GM21367 (cell line): Measurements from ENCODE around the gene SYNJ2.

Source experiments
- ATAC-seq: cut with Tn5 transposase; IDR thresholded peaks from one replicate; pipeline ENCODE4 v1.9.1; 2021; ENCODE audit not compliant: unreplicated experiment

The SYNJ2 gene

DNA sequence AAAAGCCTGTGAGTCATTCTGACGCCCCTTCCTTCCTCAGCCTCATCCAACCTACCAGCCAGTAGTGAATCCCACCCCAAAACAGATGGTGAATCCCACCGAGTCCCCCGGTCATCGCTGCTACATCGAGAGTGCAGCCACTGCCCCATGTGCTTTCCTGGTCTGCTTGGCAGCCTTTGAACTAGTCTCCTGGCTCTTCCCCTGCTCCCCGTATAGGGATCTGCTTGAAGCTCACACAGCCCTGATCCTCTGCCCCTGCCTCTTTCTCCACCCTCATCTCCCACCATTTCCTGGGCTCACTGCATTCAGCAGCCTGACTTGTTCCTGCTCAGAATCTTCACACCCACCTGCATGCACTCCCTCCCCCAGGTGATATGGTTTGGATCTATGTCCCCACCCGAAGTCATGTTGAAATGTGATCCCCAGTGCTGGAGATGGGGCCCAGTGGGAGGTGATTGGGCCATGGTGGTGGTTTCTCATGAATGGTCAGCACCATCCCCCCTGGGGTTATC lies 14.6 kb downstream of the SYNJ2 start:
- no peak for ATAC-seq

DNA sequence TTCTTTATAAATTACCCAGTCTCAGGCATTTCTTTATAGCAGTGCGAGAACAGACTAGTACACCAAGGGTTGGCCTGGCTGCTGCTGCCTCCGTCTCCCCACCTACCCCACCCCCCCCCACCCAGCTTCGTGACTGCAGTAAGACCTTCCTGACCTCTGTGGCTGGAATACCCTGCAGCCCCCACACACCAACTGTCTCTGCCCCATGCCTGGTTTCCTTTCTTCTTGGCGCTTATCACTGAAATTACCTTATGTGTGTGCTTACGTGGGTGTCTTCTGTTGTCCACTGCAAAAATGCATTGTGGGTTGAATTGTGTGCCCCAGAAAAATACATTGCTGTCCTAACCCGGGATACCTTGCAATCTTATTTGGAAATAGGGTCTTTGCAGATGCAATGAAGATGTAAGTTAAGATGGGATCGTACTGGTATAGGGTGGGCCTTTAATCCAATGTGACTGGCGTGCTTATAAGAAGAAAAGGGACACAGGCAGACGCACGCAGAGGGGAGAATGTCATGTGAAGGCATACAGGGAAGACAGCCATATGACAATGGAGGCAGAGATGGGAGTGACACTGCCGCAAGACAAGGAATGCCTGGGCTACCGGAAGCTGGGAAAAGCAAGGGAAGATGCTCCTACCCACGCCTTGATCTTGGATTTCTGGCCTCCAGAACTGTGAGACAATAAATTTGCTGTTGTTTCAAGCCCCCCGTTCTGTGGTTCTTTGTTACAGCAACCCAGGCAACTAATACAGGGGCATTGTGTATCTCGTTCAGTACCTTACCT lies 15.4 kb downstream of the SYNJ2 start:
- no peak for ATAC-seq

DNA sequence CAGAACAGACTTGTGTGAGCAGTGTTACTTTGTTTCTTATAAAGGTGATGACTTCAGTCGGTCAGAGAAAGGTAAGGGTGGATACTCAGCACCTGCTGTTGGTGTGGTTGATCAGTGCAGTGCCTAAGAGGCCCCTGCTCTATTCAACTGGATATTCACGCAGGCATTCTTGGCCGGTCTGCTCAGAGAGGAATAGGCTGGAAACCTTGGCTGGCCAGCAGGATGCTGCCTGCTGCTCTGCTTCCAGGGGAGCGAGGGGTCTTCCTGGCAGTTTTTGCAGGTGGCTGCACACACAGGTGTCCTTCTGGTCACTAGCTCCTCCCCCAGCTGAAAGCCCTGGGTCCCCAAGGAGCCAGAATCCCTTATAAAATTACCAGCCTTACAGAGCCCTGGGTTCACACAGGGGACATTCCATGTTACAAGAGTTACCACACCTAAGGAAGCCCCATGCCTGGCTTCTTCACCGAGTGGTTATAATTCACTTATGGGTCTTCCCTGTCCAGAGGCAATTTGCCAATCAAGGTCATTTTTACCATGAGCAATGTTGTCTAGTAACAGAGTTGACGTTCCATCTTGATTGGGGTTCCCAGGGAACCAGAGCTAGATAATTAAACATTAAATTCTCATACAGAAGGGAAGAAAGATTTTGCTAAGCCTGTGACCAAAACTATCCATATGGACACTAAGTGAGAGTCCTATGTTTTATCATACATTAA lies 16.4 kb downstream of the SYNJ2 start:
- no peak for ATAC-seq

DNA sequence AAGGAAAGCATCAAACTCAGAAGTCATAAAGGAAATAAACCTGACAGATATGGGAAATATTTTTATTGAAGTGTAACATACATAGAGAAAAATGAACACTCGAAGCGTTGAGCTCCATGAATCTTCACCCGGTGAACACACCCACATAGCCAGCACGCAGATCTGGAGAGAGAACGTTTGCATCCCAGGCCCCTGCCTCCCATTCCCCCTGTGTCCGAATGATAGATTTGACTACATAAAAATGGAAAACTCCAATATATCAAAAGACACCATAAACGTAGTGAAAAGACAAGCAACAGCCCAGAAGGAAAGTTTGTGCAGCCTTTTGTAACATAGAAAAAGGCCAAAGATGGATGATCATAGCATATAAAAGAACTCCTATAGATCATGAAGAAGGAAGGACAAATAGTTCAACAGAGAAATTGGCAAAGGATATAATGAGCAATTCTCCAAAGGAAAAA lies 17.1 kb downstream of the SYNJ2 start:
- ATAC-seq, result no peak

DNA sequence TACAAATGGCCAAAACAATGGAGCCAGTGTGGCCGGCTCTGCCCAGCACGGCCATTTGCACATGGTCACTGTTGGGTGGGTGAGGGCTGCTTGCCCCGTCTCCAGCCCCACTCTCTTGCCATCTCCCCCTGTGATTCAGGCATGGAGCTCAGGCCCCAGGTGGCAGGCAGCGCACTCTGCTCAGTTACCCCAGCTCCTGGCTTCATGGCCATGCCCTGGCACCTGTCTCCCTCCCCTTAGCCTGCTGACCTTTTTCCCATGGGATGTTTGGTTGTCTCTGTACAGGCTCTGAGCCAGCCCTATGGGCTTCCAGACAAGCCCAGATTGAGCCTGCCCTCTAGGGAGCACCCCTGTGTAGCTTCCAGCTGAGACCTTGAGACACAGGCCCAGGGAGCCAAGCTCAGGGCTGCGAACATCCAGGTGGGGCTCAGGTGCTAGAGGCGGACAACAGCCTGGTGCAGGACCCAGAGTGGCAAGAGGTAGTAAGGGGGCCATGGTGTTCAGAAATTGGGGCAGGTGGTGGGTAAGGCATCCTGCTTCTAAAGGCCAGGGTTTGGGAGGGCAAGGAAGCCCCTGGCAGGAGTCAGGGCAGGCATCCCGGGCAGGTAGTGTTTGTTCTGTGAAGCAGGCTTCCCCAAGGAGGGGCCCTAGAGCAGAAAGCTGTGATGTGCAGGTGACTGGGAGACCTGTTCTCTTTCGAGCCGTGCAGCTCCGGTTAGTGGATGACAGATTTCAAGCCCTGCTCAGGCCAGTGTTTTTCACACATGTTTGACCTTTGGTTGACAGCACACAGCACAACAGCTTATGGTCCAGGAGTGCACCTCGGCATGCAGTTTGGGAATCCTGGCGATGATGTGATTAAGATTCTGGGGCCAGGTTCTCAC lies 17.7 kb downstream of the SYNJ2 start:
- ATAC-seq, result no peak

DNA sequence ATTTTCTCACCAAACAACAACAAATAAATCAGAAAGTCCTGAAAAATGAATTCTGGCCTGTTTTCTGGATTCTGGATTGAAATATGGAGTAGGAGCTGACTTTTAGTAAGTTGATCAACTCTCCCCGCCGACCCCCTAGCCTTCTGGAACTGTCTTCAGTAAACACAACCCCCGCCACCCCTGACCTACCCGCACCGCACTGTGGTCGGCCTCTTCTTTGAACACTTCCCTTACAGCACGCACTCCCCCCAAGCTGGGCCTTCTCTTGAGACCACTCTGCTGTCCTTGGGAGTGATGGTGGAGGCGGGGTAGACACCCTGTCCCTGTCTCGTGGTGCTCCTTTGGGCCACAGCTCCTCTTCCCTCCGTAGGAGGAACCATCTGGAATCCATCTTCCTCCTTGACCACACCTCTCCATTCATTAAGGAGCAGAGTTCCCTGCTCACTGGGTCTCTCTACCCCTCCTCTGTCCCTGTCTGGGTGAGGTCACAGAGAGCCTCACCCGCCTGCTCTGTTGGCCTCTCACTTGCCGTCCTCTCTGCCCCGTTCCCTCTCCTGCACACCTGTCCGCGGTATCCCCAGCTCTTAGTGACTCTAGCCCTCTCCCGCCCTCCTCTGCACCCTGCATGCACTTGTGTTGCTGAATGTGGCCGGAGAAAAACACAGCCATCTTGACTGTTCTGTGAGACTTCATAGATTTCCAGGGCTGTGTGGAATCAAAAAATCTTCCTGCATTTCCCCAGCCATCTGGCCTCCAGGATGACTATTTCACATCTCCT lies 19.1 kb downstream of the SYNJ2 start:
- ATAC-seq, result no peak

DNA sequence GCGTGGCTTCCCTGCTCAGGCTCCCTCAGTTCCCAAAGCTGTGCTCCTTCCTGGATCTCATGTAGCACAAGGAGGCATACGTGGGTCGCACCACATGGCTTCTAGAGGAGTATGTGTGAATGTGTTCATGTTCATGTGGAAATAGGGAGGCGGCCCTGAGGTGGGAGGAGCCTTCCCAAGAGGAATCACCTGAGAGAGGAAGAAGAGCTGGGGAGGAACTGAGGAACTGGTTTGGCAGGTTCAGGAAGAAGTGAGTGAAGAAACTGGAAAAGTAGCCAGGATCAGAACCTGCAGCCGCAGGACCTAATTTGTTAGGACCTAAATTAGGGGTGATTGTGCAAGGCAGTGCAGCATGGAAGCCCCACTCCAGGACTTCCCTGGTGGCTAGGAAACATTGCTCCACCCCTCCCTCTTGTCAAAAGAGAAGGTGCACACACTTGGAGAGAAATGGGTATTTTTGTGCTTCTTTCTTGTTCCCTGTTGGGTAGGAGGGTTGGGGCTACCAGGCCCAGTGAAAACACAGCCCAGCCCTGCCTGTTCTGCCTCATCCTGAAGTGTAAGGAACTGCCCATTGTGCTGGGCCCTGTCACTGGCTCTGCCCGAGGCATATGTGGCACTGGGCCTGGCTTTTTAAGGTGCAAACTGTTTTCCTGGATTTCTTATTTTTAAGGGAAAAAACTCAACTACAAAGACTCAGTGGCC lies 20.7 kb downstream of the SYNJ2 start:
- no peak for ATAC-seq

DNA sequence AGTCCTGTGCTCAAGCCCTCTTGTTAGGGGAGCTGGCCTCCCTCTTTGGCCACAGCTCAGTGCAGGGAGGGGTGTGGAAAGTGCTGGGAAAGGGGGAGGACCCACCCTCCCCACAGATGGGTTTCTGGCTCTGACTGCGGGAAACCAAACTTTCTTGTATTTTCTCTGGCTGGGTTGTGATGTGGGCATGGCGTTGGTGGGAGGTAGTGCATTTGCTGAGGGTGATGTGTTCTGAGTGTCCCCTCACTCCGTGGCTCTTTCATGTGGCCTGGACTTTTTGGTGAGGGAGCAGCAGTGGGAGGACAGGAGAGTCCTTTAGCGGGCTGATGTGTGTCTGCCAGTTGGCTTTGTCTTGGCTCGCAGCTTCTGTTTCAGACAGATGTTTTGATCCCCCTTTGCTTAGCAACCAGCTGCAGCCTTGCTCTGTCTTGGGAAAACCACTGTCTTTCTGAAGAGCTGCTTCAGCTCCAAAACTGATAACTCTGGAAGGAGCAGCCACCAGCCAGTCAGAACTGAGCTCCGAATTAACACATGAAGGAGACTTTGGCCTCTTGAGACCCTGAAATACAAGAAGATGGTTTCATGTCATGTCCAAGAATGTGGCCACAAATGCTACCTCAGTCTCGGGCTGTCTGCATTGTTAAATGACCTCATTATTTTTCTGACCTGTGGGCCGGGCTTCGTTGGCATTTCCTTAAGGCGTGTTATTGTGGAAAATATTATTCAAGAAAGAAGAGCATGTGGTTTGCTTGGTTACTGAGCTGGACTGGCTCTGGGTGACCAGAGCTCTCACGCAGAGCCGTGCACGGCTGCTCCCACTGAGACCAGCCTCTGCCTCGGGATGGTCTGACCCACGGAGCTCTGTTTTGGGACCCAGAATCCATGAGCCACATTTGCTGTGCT lies 21.5 kb downstream of the SYNJ2 start:
- no peak for ATAC-seq

DNA sequence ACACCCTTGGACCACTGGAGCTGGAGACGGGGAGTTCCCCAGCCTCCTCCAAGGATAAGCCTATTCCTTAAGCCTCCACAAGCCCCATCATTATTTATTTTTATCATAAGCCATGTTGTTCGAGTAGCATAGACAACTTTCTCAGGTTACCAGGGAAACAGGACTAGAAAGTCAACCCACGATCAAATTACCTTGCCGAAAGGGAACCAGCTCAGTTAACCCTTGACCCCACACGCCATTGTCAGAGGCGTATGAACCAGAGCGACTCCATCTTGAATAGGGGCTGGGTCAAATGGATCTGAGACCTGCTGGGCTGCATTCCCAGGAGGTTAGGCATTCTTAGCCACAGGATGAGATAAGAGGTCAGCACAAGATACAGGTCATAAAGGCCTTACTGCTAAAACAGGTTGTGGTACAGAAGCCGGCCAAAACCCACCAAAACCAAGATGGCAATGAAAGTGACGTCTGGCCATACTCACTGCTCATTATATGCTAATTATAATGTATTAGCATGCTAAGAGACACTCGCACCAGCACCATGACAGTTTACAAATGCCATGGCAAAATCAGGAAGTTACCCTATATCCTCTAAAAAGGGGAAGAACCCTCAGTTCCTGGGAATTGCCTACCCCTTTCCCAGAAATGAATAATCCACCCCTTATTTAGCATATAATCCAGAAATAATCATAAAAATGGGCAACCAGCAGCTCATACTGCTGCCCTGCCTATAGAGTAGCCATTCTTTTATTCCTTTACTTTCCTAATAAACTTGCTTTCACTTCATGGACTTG lies 22.4 kb downstream of the SYNJ2 start:
- no peak for ATAC-seq

DNA sequence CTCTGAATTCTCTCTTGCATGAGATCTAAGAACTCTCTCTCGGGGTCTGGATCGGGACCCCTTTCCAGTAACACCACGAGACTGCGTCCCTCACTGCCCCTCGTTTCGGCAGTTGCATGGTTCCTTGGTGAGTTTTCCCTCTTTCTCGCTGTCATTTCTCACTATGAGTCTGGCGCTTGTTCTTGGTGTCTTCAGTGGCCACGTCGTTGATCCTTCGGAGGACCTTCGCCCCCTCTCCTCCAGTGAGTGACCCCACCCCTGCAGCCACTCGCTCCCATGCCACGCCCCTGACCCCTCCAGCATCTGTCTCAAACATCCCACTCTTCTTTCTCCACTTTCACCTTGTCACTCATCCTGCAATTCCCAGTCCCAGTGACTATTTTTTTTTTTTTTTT lies 23.0 kb downstream of the SYNJ2 start:
- ATAC-seq, result no peak

DNA sequence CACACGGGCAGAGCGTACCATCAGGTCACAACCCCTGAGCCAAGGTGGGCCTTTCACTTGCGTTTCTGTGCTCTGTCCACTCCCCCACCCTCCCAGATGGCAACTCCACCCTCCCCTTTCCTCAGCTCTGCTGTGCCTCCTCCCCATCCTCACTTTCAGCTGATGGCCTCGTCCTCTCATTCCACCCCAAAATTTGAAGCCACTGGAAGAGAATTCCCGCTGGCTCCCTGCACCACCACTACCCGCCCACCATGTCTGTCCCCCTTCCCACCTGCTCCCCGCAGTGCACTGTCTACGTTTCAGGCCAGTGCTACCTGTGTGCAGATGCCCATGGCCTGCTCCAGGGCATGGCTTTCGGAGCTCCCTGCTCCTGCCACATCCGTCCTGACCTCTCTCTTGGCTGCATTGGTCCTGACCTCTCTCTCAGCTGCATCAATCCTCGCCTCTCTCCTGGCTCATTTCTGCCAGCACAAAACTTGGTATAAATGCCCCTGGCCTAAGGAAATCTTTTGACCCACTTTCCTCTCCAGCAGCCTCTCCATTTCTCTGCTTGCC lies 24.0 kb downstream of the SYNJ2 start:
- no peak for ATAC-seq

DNA sequence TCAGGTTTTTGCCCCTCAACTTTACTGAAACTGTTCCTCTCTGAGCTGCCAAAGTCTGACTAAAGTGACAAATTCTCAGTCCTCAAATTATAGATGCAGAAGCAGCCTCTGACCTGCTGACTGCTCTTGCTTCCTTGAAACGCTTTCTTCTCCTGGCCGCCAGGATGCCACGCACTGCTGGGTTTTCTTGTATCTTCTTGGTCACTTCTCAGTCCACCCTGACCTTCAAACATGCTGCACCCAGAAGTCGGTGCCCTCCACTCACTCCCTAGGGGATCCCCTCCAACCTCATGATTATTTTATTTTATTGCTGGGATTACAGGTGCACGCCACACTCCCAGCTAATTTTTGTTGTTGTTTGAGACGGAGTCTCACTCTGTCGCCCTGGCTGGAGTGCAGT lies 24.7 kb downstream of the SYNJ2 start:
- no peak for ATAC-seq

DNA sequence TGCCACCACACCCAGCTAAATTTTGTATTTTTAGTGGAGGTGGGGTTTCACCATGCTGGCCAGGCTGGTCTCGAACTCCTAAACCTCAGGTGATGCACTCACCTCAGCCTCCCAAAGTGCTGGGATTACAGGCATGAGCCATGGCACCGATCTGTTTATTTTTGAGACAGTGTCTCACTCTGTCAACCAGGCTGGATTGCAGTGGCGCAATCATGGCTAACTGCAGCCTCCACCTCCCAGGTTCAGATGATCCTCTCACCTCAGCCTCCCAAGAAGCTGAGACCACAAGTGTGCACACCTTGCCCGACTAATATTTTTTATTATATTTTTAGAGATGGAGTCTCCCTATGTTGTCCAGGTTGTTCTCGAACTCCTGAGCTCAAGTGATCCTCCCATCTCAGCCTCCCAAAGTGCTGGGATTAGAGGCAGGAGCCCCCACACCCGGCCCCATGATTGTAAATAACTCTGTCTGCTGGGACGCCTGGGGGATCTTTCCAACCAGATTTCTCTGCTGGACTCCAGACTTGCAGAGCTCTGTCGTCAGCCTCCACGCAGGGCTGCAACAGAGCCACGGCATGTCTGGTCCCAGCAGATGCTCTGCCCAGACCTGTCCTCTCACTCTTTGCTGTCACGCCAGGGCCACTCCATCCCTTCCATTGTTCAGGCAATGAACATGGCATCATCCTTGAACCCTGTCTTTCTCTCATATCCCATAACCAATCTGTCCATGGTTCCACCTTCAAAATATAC lies 25.3 kb downstream of the SYNJ2 start:
- no peak for ATAC-seq

DNA sequence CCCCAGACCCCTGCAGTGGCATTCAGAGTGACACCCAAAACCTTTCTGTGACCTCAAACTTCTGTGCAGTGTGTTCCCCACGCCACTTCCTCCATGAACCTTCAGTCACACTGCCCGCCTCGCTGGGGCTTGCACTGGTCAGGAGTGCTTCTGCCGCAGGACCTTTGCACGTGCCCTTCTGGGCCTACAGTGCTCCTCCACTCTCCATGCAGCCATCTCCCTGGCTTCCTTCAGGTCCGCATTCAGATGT lies 27.1 kb downstream of the SYNJ2 start:
- ATAC-seq, result no peak

DNA sequence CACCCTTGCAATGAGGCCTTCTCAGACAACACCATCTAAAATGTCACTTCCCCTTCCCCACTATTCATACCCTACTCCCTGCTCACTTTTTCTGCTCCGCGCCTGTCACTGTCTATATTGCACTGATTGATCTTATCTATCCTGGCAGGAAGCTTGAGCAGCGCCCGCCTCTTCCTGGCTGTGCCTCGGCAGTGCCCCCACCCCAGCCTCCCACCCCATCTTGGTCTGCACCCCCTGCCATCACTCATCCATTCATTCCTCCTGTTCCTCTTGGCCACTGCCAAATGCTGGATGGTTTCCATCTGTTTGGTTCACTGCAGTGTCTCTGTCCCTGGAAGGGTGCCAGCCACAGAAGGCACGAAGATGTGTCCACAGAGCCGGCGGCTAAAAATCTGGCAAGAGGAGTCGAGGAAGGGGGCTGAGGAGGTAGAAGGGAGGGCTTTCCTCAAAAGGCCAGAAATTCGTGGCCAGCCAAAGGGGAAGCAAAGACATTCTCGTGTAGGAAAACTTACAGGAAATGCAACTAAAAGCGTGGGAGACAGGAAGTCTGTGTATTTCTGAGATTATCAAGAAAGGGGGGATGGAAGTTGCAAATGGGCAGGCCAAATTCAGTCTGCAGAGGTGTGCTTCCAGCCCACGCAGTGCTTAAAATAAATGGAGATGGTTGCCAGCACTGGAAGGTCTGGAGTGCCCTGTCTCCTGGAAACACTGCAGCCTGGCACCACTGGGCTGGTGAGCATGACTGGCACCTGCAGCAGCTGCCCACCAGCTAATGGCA lies 27.6 kb downstream of the SYNJ2 start:
- ATAC-seq, result no peak

DNA sequence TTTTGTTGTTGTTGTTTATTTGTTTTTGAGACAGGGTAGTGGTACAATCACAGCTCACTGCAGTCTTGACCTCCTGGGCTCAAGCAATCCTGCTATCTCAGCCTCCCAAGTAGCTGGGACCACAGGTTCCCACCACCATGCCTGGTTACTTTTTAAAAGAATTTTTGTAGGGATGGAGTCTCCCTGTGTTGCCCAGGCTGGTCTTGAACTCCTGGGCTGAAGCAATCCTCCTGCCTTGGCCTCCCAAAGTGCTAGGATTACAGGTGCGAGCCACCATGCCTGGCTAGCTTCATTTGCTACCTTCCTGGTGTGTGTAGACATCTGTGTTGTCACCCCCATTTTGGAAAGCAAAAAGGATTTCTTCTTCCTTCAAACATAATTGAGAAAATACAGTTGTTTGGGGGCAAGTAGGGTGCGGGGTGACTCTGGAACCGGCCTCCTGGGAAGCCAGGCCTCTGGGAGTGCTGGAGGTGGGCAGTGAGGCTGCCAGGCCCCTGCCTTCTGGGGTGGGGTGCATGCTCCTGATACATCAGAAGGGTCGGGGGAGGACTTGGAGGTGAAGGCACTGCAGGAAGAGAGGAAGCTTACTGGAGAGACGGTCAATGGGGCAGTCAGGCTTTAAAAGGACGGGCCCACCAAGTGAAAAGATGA lies 28.4 kb downstream of the SYNJ2 start:
- no peak for ATAC-seq
